NCI-H2196 (cell line): ENCODE data around the gene UGT1A7.
"Not testable (repeated sequence)": the region's sequence is repeated elsewhere in the genome, so short reads cannot be mapped to it uniquely, and the experiment has no call there.

ENCODE experiments used
- DNase-seq: peaks from one replicate; lab custom pipeline; 2025; ENCODE audit not compliant: unreplicated experiment; lab: John Stamatoyannopoulos, UW

Gene UGT1A7

GRCh38 chr2:233712611-233713261, 31.0 kb downstream of the UGT1A7 start, which contains the start of gene UGT1A5:
Gene UGT1A5 (plus strand): TSS chr2:233712907. CDS start chr2:233712992, 85 bp downstream.
- DNase-seq = no peak

- no peak for DNase-seq
Measured at GRCh38 chr2:233713262-233713615, 31.5 kb downstream of the UGT1A7 start.

GRCh38 chr2:233714121-233714520, 32.4 kb downstream of the UGT1A7 start:
- DNase-seq = no peak

- no peak for DNase-seq
Measured at GRCh38 chr2:233718552-233718951, 36.9 kb downstream of the UGT1A7 start, which contains the start of gene UGT1A4. Gene UGT1A4 (plus strand): TSS chr2:233718736. CDS start chr2:233718821, 85 bp downstream.

- no peak for DNase-seq
Measured at GRCh38 chr2:233728723-233729301, 47.1 kb downstream of the UGT1A7 start, which contains the start of gene UGT1A3. Gene UGT1A3 (plus strand): TSS chr2:233729042. CDS start chr2:233729127, 85 bp downstream.

- not testable (repeated sequence) for DNase-seq
Measured at GRCh38 chr2:233736868-233737653, 55.4 kb downstream of the UGT1A7 start.

- DNase-seq = no peak
Measured at GRCh38 chr2:233740870-233741269, 59.2 kb downstream of the UGT1A7 start.

- no peak for DNase-seq
Measured at GRCh38 chr2:233743464-233744259, 62.0 kb downstream of the UGT1A7 start.

GRCh38 chr2:233745073-233745755, 63.5 kb downstream of the UGT1A7 start:
- no peak for DNase-seq

- not testable (repeated sequence) for DNase-seq
Measured at GRCh38 chr2:233745838-233746237, 64.1 kb downstream of the UGT1A7 start.

GRCh38 chr2:233746475-233747282, 65.0 kb downstream of the UGT1A7 start:
- DNase-seq = no peak

- DNase-seq = no peak
Measured at GRCh38 chr2:233747283-233747544, 65.5 kb downstream of the UGT1A7 start.

GRCh38 chr2:233750689-233751088, 69.0 kb downstream of the UGT1A7 start:
- DNase-seq = not testable (repeated sequence)

GRCh38 chr2:233751212-233752009, 69.7 kb downstream of the UGT1A7 start:
- not testable (repeated sequence) for DNase-seq

GRCh38 chr2:233754872-233755611, 73.3 kb downstream of the UGT1A7 start:
- DNase-seq = no peak

GRCh38 chr2:233756429-233757081, 74.9 kb downstream of the UGT1A7 start:
- DNase-seq = no peak

GRCh38 chr2:233758141-233758540, 76.4 kb downstream of the UGT1A7 start:
- DNase-seq = no peak

GRCh38 chr2:233758849-233759248, 77.1 kb downstream of the UGT1A7 start:
- no peak for DNase-seq
